NCI-H446 treated with DMSO at 0.1 percent for 48 hours (cell line): ENCODE measurements around the gene SLC25A27.

Source experiments
- DNase-seq: peaks from one replicate; lab custom pipeline; 2025; lab: John Stamatoyannopoulos, UW

SLC25A27 gene

DNA sequence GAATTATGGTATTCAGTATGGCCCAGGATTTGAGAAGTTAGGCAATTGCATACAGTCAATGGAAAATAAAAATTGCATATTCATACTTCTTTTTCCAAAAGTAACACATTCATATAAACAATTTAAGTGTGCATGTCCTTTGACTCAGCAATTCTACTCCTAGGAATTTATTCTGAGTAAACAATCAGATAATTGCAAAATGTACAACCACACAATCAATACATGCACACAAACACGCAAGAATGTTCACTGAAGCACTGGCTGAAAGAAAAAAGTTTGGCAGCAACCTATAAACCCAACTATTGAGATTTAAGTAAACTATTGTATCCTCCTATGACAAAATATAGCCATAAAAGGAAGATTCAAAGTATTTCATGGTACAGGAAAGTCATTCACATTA is 1.8 kb upstream of the SLC25A27 start:
- no peak for DNase-seq

DNA sequence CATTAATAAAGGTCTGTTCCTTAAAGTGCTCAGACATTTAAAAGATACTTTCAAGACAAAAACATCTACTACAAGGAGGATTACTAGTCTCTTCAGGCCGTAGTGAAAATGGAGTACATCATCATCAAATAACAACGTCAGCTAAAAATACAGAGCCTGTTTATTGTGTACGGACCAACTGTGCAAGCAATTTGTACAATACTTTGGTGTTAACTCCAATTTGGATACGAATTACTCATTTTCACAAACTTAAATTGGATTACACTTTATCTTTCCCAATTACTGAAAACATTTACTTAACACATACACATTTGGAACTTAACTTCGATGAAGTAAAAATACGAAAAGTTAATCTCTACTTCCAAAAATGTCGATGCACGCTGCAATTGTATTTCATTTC is 959 bp upstream of the SLC25A27 start:
- DNase-seq: no peak

DNA sequence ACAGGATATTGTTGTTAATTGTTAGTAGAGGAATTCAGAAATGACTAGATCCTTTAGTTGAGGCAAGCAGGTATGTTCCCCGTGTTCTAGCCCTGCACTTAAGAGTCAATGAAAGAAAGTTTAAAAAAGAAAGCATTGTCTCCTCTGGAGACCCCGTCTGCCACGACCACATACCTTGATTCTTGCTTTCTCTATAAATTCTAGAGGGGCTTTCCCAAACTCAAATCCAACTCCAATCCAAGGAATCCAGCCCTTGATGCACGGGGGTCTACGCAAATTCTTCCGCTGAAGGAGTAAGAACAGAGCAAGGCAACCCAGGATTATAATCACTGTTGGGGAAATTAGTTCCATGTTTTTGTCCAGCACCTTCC is 558 bp upstream of the SLC25A27 start:
- DNase-seq: no peak

- DNase-seq: no peak
Observed at GRCh38 chr6:46653439-46654195, 842 bp downstream of the SLC25A27 start.

DNA sequence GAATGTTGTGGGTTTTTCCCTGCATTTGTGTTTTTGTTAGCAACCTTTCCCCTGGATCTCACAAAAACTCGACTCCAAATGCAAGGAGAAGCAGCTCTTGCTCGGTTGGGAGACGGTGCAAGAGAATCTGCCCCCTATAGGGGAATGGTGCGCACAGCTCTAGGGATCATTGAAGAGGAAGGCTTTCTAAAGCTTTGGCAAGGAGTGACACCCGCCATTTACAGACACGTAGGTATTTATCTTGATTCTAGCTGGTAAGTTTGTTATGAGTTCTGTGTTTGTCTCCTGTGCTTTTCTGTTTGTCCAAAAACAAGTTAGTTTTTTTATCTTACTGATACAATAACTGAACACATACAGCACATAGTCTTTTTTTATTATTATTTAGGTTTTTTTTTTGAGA is 3.0 kb downstream of the SLC25A27 start:
- no peak for DNase-seq

GRCh38 chr6:46657642-46658041 is 4.9 kb downstream of the SLC25A27 start:
- DNase-seq: no peak

DNA sequence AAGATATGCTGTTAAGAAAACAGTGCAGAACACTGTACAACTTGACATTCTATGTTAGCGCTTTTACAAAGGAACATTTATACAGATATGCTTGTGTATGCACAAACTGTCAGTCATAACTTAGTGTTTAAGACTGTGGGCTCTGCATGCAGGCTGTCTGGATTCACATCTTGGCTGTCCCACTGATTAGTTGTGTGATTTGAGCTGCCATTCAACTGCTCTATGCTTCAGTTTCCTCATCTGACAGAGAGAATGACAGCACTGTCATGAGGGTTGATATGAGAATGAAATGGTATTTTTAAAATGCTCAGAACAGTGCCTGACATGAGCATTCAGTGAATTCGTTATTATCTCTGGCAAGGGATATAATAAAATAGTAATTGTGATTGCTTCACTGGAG is 8.7 kb downstream of the SLC25A27 start:
- no peak for DNase-seq

GRCh38 chr6:46667377-46667776 is 14.6 kb downstream of the SLC25A27 start:
- no peak for DNase-seq

DNA sequence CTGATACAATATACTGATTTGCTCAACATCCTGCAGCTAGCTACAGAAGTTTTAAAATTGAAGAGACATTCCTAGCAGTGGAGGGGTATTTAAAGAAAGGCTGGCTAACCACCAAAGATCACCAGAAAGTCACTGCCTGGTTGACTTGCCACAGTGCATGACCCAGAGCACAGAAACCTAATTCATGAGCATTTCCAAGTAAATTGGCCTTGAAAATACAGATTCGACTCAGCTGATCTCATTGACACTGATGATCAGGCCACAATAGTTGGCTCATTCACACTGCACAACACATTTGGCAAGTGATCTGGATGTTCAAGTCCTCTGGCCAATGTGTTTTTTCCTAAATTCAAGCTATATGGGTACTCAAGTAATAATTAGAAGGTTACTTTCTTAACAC is 21.6 kb downstream of the SLC25A27 start:
- no peak for DNase-seq

- DNase-seq: no peak
Observed at GRCh38 chr6:46676604-46677313, 24.0 kb downstream of the SLC25A27 start.

DNA sequence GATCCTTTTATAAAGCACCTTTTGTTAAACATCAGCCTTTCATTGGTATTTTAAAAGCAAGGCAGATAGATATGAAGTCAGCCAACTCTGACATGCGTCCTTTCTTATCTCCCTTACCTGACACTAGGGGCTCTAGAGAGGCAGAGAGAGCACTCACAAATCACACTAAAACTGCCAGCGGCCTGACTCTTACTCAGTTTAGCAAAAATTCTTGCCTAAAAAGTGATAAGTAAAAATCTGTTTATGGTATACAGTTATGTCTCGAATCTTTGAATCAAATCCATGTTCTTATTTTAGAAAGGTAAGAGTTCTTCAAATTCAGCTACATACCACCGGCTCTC is 24.5 kb downstream of the SLC25A27 start:
- no peak for DNase-seq

- no peak for DNase-seq
Observed at GRCh38 chr6:46684771-46685170, 32.0 kb downstream of the SLC25A27 start.

DNA sequence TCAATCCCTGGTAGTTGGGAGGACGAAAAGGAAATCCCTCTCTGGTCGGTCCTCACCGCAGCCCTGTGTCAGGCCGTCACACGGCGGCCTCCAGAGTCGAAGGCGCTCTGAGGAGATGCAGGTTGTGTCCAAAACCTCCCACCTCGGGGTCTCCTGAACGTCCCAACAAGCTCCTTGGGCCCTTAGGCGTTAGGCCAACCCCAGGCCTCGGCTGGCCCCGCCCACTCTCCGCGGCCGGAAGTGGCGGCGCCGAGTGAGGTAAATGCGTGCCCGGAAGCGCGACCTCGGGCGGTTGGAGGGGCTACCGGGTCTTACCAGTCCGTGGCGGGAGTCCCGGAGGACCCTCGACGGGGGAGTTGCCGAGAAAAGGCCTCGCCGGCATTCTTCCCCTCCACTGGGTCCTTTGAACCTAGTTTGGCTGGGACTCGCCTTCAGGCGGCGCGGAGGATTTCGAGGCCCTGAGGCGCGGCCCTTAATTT is 34.9 kb downstream of the SLC25A27 start, which contains the start of gene TDRD6:
Gene TDRD6 (plus strand): TSS at position 267 of the 479 bp plus-strand sequence. CDS start 244 bp downstream, outside the sequence.
- no peak for DNase-seq

DNA sequence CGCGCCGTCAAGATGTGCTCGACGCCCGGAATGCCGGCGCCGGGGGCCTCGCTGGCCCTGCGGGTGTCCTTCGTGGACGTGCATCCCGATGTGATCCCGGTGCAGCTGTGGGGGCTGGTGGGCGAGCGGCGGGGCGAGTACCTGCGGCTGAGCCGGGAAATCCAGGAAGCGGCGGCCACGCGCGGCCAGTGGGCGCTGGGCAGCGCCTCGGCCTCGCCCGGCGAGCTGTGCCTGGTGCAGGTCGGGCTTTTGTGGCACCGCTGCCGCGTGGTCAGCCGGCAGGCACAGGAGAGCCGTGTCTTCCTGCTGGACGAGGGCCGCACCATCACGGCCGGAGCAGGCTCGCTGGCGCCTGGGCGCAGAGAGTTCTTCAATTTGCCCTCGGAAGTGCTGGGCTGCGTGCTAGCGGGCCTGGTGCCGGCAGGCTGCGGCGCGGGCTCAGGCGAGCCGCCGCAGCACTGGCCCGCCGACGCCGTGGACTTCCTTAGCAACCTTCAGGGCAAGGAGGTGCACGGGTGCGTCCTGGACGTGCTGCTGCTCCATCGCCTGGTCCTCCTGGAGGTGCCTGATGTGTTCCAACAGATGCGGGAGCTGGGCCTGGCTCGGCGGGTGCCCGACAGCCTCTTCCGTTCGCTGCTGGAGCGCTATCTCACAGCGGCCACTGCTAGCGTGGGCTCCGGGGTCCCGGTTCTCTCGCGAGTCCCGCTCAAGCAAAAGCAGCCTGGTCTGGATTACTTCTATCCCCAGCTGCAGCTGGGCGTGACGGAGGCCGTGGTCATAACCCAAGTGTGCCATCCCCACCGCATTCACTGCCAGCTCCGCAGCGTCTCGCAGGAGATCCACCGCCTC is 35.6 kb downstream of the SLC25A27 start:
- no peak for DNase-seq

DNA sequence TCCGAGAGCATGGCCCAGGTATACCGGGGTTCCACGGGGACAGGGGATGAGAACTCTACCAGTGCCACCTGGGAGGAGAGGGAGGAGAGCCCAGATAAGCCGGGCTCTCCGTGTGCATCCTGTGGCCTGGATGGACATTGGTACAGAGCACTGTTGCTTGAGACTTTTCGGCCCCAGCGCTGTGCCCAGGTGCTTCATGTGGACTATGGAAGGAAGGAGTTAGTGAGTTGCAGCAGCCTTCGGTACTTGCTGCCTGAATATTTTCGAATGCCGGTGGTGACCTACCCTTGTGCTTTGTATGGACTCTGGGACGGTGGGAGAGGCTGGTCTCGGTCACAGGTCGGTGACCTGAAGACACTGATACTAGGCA is 36.2 kb downstream of the SLC25A27 start:
- DNase-seq: no peak

DNA sequence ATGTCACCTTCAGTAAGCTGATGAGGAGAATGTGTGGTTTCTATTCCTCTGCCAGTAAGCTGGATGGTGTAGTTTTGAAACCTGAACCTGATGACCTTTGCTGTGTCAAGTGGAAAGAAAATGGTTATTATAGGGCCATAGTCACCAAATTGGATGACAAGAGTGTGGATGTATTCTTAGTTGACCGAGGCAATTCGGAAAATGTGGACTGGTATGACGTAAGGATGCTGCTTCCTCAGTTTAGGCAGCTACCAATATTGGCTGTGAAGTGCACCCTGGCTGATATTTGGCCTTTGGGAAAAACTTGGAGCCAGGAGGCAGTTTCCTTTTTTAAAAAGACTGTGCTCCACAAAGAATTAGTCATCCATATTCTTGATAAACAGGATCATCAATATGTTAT is 36.9 kb downstream of the SLC25A27 start:
- DNase-seq: no peak

GRCh38 chr6:46690141-46690755 is 37.5 kb downstream of the SLC25A27 start:
- no peak for DNase-seq

- no peak for DNase-seq
Observed at GRCh38 chr6:46690911-46691451, 38.2 kb downstream of the SLC25A27 start.

- no peak for DNase-seq
Observed at GRCh38 chr6:46699970-46700369, 47.2 kb downstream of the SLC25A27 start.

DNA sequence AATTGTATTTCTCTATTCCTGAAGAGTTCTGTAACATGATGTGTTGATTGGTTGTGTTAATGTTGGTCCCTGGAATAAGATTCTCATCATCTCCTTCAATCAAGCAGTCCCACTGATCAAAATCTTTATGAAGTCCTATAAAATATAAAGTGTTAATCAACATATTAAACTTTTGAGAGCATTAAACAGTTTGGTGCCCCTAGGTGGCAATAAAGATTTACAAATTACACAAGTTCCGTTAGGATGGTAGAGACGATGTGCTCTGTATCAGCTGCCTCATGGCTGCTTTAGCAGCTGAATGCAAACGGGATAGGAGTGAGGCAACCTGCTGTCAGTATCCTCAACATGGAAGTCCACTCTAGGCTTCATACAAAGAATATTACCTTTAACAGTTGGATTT is 51.8 kb downstream of the SLC25A27 start:
- no peak for DNase-seq

DNA sequence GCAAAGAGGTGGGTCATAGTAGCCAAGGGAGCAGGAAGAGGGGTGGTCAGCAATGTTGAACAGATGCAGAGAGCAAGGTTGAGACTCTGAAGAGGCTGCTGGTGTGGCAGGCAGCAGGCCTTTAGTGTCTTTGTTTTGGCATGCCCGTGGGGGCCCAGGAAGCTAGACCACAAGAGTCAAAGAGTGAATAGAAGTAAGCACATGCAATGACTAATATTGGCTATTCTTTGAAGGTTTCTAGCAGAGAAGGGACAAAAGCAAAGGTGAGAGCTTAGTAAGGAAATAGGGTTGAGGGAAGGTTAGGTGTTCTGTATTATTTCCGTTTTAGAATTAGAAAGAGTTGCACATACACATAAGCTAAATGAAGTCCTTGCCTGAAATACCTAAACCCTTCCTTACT is 53.7 kb downstream of the SLC25A27 start:
- DNase-seq: no peak

GRCh38 chr6:46711491-46711890 is 58.7 kb downstream of the SLC25A27 start:
- no peak for DNase-seq
